ENCODE data around the gene QRICH1. TPM values are rescaled to one million over a fixed set of nuclear protein-coding genes. Genes with fewer than 3 reads are reported as not detected.

QRICH1 gene
- total and polyA plus RNA-seq, 2 of the 13 experiments (the other 11 are each of a cell fraction or from before 2014, with no cell fraction given) = 52.6 to 102 TPM

- TF ChIP-seq ZNF784 (CRISPR knock-in tag; IDR thresholded peaks at IDR 0.05; ENCODE audit: borderline replicate concordance) (no peak), POLR2G (IDR thresholded peaks at IDR 0.05; ENCODE audit: low read depth, low read length) (peak; percentile 51), ZC3H4 (CRISPR knock-in tag; IDR thresholded peaks at IDR 0.05; ENCODE audit: borderline replicate concordance) (0 out of 2 replicates have a peak, but pooled peaks have one; percentile 67), ZNF770 (CRISPR knock-in tag; IDR thresholded peaks at IDR 0.05) (peak; percentile 57; the same call in 1 of the 2 replicates), HMG20B (CRISPR knock-in tag; conservative IDR thresholded peaks at IDR 0.05) (no peak)
Measured at GRCh38 chr3:49025005-49025792, 68.7 kb downstream of the QRICH1 start (continued).

- CTCF ChIA-PET (ENCODE audit: low intra/inter-chr PET ratio, low total read pairs) = no interaction called here
- no peaks in the 10 kb centered on the region for H3K9me3 ChIP-seq (ENCODE audit: low read length)
- H2AFZ ChIP-seq (ENCODE audit: low read length) = no peak overlapping the region
- no peak overlapping the region for H3K4me3 ChIP-seq (replicated peaks in 1 of 3; ENCODE audit: insufficient read depth in 1 of 3, low read depth in 2 of 3, low read length in 3 of 3)
- no peak overlapping the region for H3K4me2 ChIP-seq (ENCODE audit: low read depth, low read length)
- 100% methylated on average over 3 of the region's 5 CpGs for WGBS (ENCODE audit: low lambda C conversion rate)
- peaks cover 57% of the 10 kb centered on the region for H3K4me1 ChIP-seq (ENCODE audit: insufficient read depth, low read length)
- peaks cover 16 to 30% of the 10 kb centered on the region in 2 experiments for H3K36me3 ChIP-seq (replicated peaks in 1 of 2; ENCODE audit: control insufficient read depth in 1 of 2, insufficient read depth in 2 of 2, low read length in 2 of 2)
- POLR2A ChIA-PET = interaction anchor here (0.9 to 11.1 kb wide), 3 partner anchors 15 to 476 kb away, joined by 3 to 280 read pairs (median 3); partner anchors contain the start of gene WDR6
- BruUV-seq (replicated peaks) = no TSS peak
- ATAC-seq = no peak
- H3K9ac ChIP-seq (ENCODE audit: insufficient read depth, low read depth, low read length) = no peak overlapping the region
- H4K20me1 ChIP-seq (ENCODE audit: insufficient read depth, low read length) = no peaks in the 10 kb centered on the region
- in situ Hi-C loops (cut with HindIII; ENCODE audit: extremely low pct_ligation_motif_present, low pct_unique_long_range_greater_than_20kb) = no loop called here
- H3K27ac ChIP-seq (ENCODE audit: extremely low read length, insufficient read depth, low read length) = no peak overlapping the region
- DNase-seq (ENCODE audit: low spot score) = no peak
- no peaks in the 10 kb centered on the region; a peak in 1 of 5 replicates for H3K27me3 ChIP-seq (ENCODE audit: control insufficient read depth in 1 of 2, insufficient read depth in 2 of 2, low read length in 2 of 2)
- intact Hi-C loops (cut with micrococcal nuclease; ENCODE audit: unreplicated experiment) = loop anchor here (5.0 kb wide), 1 partner anchor 68 kb away; the partner anchor contains the start of gene QRICH1
- FAIRE-seq = no peak
- H3K79me2 ChIP-seq (ENCODE audit: insufficient read depth, low read length) = peaks cover 40% of the 10 kb centered on the region
- no peak for TF ChIP-seq ZNF512 (CRISPR knock-in tag; IDR thresholded peaks at IDR 0.05)
- TF ChIP-seq TGIF2 (CRISPR knock-in tag; IDR thresholded peaks at IDR 0.05) = no peak
- no peak for TF ChIP-seq IRF2 (CRISPR knock-in tag; IDR thresholded peaks at IDR 0.05)
- no peak for TF ChIP-seq REL (CRISPR knock-in tag; conservative IDR thresholded peaks at IDR 0.05)
- TF ChIP-seq ZBTB43 (CRISPR knock-in tag; conservative IDR thresholded peaks at IDR 0.05) = no peak
- no peak for TF ChIP-seq DMAP1 (CRISPR knock-in tag; IDR thresholded peaks at IDR 0.05)
- TF ChIP-seq ZBTB20 (CRISPR knock-in tag; IDR thresholded peaks at IDR 0.05; ENCODE audit: borderline replicate concordance, low read depth) = no peak
- no peak for TF ChIP-seq ARHGAP35 (CRISPR knock-in tag; IDR thresholded peaks at IDR 0.05; ENCODE audit: borderline replicate concordance)
Measured at GRCh38 chr3:49024449-49024848, 69.4 kb downstream of the QRICH1 start.

Data from HepG2 (cell line).